Common myeloid progenitor, CD34-positive (primary cell): ENCODE results near the gene ADI1.
"Not testable (repeated sequence)": the region's sequence is repeated elsewhere in the genome, so short reads cannot be mapped to it uniquely, and the experiment has no call there.

Experiments used
- CTCF ChIA-PET: fragments of 350-600 bp; sonication (Branson Sonifier 250); formaldehyde crosslinking; loops from one replicate; lab custom pipeline; 2021; ENCODE audit warnings: antibody characterized with exemption; lab: Charles Lee
- POLR2A ChIA-PET: fragments of 350-600 bp; sonication (Branson Sonifier 250); formaldehyde crosslinking; loops from one replicate; lab custom pipeline; 2021; ENCODE audit warnings: antibody characterized with exemption; lab: Charles Lee
- DNase-seq, 3 donors: peaks; one replicate each; pipeline versions ENCODE4 v3.0.0 to v3.0.0-alpha.2; 2013
- H3K27ac ChIP-seq, 2 experiments: 1 replicate in 1 of 2; 2 replicates in 1 of 2; pipeline ENCODE4 v1.7.0; 2013; ENCODE audit warnings: inconsistent platforms in 2 of 2, low read length in 2 of 2, mild to moderate bottlenecking in 2 of 2, low read depth in 1 of 2, moderate library complexity in 1 of 2; ENCODE audit not compliant: severe bottlenecking in 2 of 2, insufficient read depth in 1 of 2, poor library complexity in 1 of 2
- H3K27me3 ChIP-seq, 5 experiments: replicated peaks in 2 of 5; 1 replicate in 3 of 5; 2 replicates in 2 of 5; pipeline versions ENCODE4 v1.6.1 to v1.7.0; 2013; ENCODE audit warnings: low read length in 4 of 5, mild to moderate bottlenecking in 2 of 5, moderate library complexity in 2 of 5, inconsistent platforms in 1 of 5; ENCODE audit not compliant: insufficient read depth in 5 of 5, control insufficient read depth in 4 of 5
- H3K36me3 ChIP-seq, 4 experiments: 1 replicate in 2 of 4; 2 replicates in 2 of 4; pipeline versions ENCODE4 v1.6.1 to v1.7.0; 2013; ENCODE audit warnings: low read length in 3 of 4, control low read depth in 1 of 4, mild to moderate bottlenecking in 1 of 4; ENCODE audit not compliant: control insufficient read depth in 4 of 4, insufficient read depth in 4 of 4
- H3K4me1 ChIP-seq, 4 experiments: 1 replicate in 3 of 4; 2 replicates in 1 of 4; pipeline versions ENCODE4 v1.6.1 to v1.7.1; 2013; ENCODE audit warnings: low read length in 3 of 4, mild to moderate bottlenecking in 3 of 4, control low read depth in 1 of 4, inconsistent platforms in 1 of 4, moderate library complexity in 1 of 4; ENCODE audit not compliant: control insufficient read depth in 4 of 4, insufficient read depth in 4 of 4; ENCODE audit errors: control extremely low read depth in 1 of 4
- H3K4me3 ChIP-seq, 7 experiments: 1 replicate in 4 of 7; 2 replicates in 3 of 7; pipeline versions ENCODE4 v1.5.1 to v1.7.0; 2013; ENCODE audit warnings: mild to moderate bottlenecking in 7 of 7, low read length in 6 of 7, moderate library complexity in 6 of 7, inconsistent platforms in 2 of 7, low read depth in 2 of 7, control low read depth in 1 of 7; ENCODE audit not compliant: insufficient read depth in 4 of 7, control insufficient read depth in 1 of 7; ENCODE audit errors: extremely low read depth in 1 of 7
- H3K9me3 ChIP-seq, 5 experiments: 1 replicate in 4 of 5; 2 replicates in 1 of 5; pipeline versions ENCODE4 v1.6.1 to v1.7.1; 2013; ENCODE audit warnings: low read length in 4 of 5, mild to moderate bottlenecking in 2 of 5, inconsistent platforms in 1 of 5, low read depth in 1 of 5, moderate library complexity in 1 of 5; ENCODE audit not compliant: control insufficient read depth in 4 of 5, insufficient read depth in 2 of 5; ENCODE audit errors: control extremely low read depth in 1 of 5
- WGBS: methylation state at CpG from one replicate; pipeline ENCODE4 v1.1.5; 2013; ENCODE audit not compliant: insufficient coverage; 5-methylcytosine and 5-hydroxymethylcytosine counted together

Gene ADI1

DNA sequence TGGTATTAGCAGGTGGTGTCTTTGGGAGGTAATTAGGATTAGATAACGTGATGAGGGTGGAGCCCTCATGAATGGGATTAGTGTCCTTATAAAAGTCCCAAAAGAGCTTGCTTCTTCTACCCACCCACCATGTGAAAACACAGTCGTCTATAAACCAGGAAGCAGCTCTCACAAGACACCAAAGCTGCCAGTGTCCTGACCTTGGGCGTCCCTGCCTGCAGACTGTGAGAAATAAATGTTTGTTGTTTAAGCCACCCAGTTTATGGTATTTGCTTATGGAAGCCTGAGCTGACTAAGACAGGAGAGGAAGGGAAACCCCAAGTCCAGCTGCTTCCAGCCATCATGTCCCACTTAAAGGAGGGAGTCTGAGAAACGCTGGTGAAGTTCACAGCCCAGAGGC lies 13.6 kb downstream of the ADI1 start:
- ChIA-PET CTCF (interaction anchor here (1.2 to 1.3 kb wide), 2 partner anchors 9 to 82 kb away, joined by 3 read pairs; no protein-coding TSS in a partner anchor), POLR2A (interaction anchor here (0.7 kb wide), 1 partner anchor 69 kb away, joined by 4 read pairs; the partner anchor contains the start of gene RPS7)

DNA sequence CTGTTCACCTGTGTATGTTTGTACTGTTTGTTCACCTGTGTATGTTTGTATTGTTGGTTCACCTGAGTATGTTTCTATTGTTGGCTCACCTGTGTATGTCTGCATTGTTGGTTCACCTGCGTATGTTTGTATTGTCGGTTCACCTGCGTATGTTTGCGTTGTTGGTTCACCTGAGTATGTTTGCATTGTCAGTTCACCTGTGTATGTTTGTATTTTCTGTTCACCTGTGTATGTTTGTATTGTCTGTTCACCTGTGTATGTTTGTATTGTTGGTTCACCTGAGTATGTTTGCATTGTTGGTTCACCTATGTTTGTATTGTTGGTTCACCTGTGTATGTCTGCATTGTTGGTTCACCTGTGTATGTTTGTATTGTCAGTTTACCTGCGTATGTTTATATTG lies 14.6 kb downstream of the ADI1 start:
- WGBS = 97% methylated on average over 4 of the region's 5 CpGs
- no peaks in the 10 kb centered on the region for H3K4me1 ChIP-seq

More for the DNA sequence above, 13.6 kb downstream of the ADI1 start:
- 83% methylated on average over 1 of the region's 4 CpGs for WGBS
- Histone ChIP-seq H3K27ac (no peak overlapping the region), H3K27me3 (no peaks in the 10 kb centered on the region), H3K4me3 (no peak overlapping the region), H3K36me3 (peaks cover 5 to 47% (median 27%) of the 10 kb centered on the region in 4 experiments), H3K9me3 (peaks cover 0 to 10% (median 4%) of the 10 kb centered on the region in 5 experiments), H3K4me1 (no peaks in the 10 kb centered on the region)
- no peak for DNase-seq

DNA sequence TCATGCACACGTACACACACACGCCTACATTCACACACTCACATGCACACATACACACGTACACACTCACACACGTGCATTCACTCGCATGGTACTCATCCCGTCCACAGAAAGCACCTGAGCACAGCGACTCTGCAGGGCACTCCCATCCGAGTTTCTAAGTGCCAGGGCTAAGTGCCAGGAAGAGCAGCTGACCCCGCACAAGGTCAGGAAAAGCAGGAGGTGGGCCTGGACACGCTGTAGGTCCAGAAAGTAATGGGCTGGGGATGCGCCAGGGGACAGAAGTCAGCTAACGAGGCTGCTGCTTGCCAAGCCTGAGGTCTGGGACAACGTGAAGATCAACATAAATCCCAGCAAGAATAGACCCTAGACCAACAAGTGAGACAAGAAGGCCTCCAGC lies 15.8 kb downstream of the ADI1 start:
- ChIA-PET POLR2A (no interaction called here), CTCF (no interaction called here)
- no peaks in the 10 kb centered on the region for H3K27me3 ChIP-seq
- peaks cover 6 to 62% (median 33%) of the 10 kb centered on the region in 4 experiments for H3K36me3 ChIP-seq
- H3K9me3 ChIP-seq = peaks cover 0 to 4% (median 2%) of the 10 kb centered on the region in 5 experiments
- DNase-seq = no peak
- 94% methylated on average over 13 of the region's 13 CpGs for WGBS
- H3K4me1 ChIP-seq = no peaks in the 10 kb centered on the region
- no peak overlapping the region for H3K4me3 ChIP-seq
- H3K27ac ChIP-seq = no peak overlapping the region

More for the DNA sequence above, 14.6 kb downstream of the ADI1 start:
- H3K27me3 ChIP-seq = no peaks in the 10 kb centered on the region
- H3K36me3 ChIP-seq = peaks cover 2 to 49% (median 31%) of the 10 kb centered on the region in 4 experiments
- DNase-seq = no peak
- ChIA-PET POLR2A (no interaction called here), CTCF (no interaction called here)
- no peak overlapping the region for H3K27ac ChIP-seq
- no peak overlapping the region for H3K4me3 ChIP-seq
- peaks cover 0 to 6% (median 3%) of the 10 kb centered on the region in 5 experiments for H3K9me3 ChIP-seq

DNA sequence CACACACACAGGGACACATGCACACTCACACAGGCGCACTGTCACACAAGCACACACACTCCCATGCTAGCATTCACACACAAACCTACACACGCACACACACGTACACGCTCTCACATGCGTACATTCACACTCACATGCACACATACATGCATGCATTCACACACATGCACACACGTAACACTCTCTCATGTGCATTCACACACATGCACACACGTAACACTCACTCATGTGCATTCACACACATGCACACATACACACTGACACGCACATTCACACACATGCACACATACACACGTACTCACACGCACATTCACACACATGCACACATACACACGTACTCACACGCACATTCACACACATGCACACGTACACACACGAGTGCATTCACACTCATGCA lies 16.3 kb downstream of the ADI1 start:
- no peak for DNase-seq
- no peak overlapping the region for H3K27ac ChIP-seq
- 94% methylated on average over 13 of the region's 14 CpGs for WGBS
- no peaks in the 10 kb centered on the region for H3K4me1 ChIP-seq
- ChIA-PET CTCF (no interaction called here), POLR2A (no interaction called here)
- H3K4me3 ChIP-seq = no peak overlapping the region
- H3K27me3 ChIP-seq = no peaks in the 10 kb centered on the region
- peaks cover 0 to 3% (median 0%) of the 10 kb centered on the region in 5 experiments for H3K9me3 ChIP-seq
- peaks cover 6 to 66% (median 35%) of the 10 kb centered on the region in 4 experiments for H3K36me3 ChIP-seq

DNA sequence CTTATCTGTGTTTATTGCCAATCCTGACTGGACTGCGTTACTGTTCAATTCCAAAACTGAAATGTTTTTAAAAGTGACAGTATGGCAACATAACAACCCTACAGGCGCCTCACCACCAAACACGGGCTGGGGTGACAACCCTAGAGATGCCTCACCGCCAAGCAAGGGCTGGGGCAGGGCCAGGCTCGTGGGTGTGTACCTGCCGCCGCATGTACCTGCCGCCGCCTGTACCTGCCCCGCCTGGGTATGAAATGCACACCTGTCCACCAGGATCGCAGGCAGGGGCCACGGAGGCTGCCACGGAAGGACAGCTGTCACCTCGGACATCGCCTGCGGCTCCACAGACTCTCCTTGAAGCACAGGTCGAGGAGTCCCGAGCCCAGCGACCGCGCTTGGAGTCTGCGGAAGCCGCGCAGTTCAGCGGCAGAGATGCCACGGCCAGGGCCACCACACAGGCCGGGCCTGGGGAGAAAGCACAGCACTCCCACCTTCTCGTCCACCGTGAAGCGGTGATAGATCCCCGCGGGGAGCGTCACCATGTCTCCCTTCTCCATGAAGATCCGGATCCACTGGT lies 18.9 kb downstream of the ADI1 start:
- H3K4me1 ChIP-seq = no peaks in the 10 kb centered on the region
- H3K27me3 ChIP-seq = no peaks in the 10 kb centered on the region
- H3K4me3 ChIP-seq = no peak overlapping the region
- H3K36me3 ChIP-seq = peaks cover 6 to 69% (median 32%) of the 10 kb centered on the region in 4 experiments
- H3K27ac ChIP-seq = no peak overlapping the region
- no peak for DNase-seq
- 98% methylated on average over 33 of the region's 34 CpGs for WGBS
- CTCF ChIA-PET = no interaction called here
- POLR2A ChIA-PET = no interaction called here
- no peaks in the 10 kb centered on the region for H3K9me3 ChIP-seq

DNA sequence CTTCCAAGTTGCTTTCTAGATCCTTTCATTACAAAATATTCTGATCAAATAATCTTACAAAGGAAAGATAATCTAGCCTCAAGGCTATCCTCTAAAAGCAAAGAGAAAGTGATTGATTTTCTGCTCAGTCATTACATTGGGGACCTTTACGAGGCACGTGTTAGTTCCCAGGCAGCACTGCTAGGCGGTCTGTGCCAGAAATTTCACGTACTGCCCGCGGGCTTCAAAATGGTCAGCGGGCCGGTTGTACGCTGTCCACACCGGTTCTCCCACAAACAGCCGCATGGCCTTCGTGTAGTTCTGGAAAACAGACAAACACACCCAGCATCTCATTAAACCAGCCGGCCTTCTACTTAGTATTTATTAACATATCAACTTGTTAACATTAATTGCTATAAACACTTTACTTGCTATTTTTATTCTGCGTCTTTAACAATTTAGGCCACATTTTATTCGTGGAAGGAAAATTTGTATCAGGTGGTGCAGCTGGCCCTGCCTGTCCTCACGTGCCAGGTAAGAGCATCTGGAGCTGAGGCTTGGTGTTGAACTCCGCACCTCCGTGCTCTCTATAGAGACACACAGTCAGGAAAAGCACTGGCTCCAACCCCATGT lies 20.4 kb downstream of the ADI1 start:
- no peaks in the 10 kb centered on the region for H3K9me3 ChIP-seq
- over 99% methylated on average over 15 of the region's 18 CpGs for WGBS
- ChIA-PET POLR2A (no interaction called here), CTCF (no interaction called here)
- no peak overlapping the region for H3K4me3 ChIP-seq
- H3K27me3 ChIP-seq = no peaks in the 10 kb centered on the region
- no peak overlapping the region for H3K27ac ChIP-seq
- H3K36me3 ChIP-seq = peaks cover 6 to 61% (median 29%) of the 10 kb centered on the region in 4 experiments
- no peak for DNase-seq
- H3K4me1 ChIP-seq = no peaks in the 10 kb centered on the region

DNA sequence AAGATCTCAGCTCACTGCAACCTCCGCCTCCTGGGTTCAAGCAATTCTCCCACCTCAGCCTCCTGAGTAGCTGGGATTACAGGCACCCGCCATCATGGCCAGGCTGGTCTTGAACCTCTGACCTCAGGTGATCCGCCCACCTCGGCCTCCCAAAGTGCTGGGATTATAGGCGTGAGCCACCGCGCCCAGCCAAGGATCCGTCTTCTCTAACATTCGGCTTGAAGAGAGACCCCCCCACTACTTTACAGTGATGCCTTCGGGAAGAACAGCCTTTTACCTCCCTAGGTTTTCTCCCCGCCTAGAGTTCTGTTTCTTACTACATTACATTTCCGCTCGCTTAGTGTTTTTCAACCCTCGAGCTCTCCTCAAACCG lies 22.6 kb downstream of the ADI1 start:
- H3K27ac ChIP-seq, H3K27me3 ChIP-seq, H3K4me3 ChIP-seq, H3K4me1 ChIP-seq, POLR2A ChIA-PET, H3K9me3 ChIP-seq, DNase-seq: not testable (repeated sequence)
- peaks cover 4 to 49% (median 24%) of the 10 kb centered on the region in 4 experiments for H3K36me3 ChIP-seq
- WGBS = 95% methylated on average over 12 of the region's 15 CpGs
- CTCF ChIA-PET = interaction anchor here (1.2 kb wide), 1 partner anchor 23 kb away, joined by 3 read pairs; no protein-coding TSS in a partner anchor
